NOMO-1 (cell line): Measurements from ENCODE around the gene E2F3.

Experiments used
- DNase-seq, 2 experiments: peaks; one replicate each; lab custom pipeline; 2025; ENCODE audit not compliant: unreplicated experiment in 2 of 2; lab: John Stamatoyannopoulos, UW

The E2F3 gene

GRCh38 chr6:20426177-20427082, 24.8 kb downstream of the E2F3 start:
- DNase-seq, result peak in 1 of 2 experiments; percentile 2

- peak; percentile 42 to 81 for DNase-seq
Measured at GRCh38 chr6:20427856-20428255, 26.2 kb downstream of the E2F3 start.

- DNase-seq, result no peak
Measured at GRCh38 chr6:20432692-20433091, 31.0 kb downstream of the E2F3 start.

- DNase-seq, result no peak
Measured at GRCh38 chr6:20433321-20433720, 31.6 kb downstream of the E2F3 start.

DNA sequence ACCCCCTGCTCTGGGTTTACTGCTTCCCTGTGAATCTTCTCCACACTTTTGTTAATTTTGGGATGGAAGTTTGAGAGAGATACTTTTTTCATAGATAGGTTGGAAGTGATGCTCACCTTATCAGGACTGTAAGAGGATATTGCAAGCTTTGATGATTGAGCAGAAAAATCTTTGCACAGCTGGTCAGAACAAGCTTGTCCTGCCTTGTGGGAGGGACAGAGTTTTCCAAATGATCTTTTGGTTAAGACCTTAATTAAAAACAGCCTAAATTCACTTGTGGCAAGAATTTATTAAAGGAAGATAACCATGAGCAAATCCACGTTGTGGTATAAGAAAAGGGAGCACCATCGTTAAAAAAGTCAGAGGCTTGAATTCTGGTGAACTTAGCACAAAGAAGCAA, 32.2 kb downstream of the E2F3 start:
- no peak for DNase-seq

DNA sequence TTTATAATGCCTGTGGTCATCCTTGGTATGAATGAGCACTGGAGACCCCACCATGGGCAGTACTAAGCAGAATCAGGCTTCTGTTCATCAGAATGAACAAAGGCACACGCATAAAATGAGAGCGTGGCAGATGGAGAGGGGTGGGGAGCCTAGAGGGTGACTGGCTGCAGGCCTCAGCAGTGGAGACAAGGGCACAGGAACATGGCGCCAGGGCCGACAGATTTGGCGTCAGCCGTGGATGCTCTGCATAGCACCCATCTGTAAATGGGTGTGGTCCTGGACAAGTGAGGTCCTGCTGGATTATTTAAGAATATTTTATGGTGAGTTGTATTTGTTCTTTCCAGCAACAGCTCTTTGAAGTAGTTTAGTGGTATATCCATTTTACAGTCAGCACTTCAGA, 33.1 kb downstream of the E2F3 start:
- DNase-seq, result no peak

DNA sequence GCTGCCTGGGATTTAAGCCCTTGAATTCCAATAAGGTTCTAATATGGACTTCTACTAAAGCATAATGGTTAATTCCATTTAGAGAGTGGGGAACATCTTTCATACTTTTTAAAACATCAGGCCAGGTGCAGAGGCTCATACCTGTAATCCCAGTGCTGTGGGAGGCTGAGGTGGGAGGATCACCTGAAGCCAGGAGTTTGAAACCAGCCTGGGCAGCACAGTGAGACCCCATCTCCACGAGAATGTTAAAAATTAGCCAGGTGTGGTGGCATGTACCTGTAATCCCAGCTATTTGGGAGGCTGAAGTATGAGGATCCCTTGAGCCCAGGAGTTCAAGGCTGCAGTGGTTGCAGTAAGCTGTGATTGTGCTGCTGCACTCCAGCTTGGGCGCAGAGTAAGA, 35.0 kb downstream of the E2F3 start:
- DNase-seq, result no peak

- DNase-seq, result no peak
Measured at GRCh38 chr6:20437639-20438038, 36.0 kb downstream of the E2F3 start.

GRCh38 chr6:20438462-20439070, 36.9 kb downstream of the E2F3 start:
- DNase-seq, result no peak

GRCh38 chr6:20439558-20439957, 37.9 kb downstream of the E2F3 start:
- no peak for DNase-seq

GRCh38 chr6:20440296-20440695, 38.6 kb downstream of the E2F3 start:
- no peak for DNase-seq

GRCh38 chr6:20441236-20441635, 39.6 kb downstream of the E2F3 start:
- no peak for DNase-seq

DNA sequence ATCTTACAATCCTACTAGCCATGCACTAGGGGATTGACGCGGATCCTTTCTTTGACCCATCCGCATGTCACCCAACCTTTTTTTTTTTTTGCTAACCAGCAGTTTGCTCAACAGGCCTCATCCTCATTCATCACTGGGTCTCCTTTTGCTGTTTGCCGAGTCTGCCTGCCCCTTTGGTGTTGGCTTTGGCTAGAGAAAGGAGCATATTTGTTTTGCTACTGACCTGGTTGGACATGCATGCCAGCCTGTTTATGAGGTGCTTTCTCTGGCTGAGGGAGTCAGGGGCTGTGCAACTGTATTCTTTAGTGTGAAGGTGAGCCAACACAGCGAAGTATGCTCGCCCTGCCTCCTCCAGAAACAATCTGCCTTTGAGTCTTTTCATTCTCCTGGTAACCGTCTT, 40.2 kb downstream of the E2F3 start:
- no peak for DNase-seq

- DNase-seq, result no peak
Measured at GRCh38 chr6:20444786-20445271, 43.1 kb downstream of the E2F3 start.

DNA sequence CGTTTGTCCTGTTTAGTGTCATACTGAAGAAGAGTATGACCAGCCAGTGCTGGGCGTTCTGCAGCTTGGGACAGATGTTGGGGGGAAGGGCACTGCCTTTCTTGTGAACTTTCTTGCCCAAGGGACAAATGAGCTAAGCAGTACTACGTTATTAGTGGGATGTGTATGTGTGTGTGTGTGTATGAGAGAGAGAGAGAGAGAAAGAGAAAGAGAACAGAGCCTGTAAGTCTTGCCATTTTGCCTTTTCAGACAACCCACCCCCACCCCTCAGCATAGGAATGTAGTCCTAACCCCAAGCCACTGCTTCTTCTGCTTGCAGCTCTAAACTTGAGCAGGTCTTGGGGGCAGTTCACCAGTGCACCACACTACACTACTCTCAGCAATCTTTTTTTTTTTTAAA, 45.5 kb downstream of the E2F3 start:
- no peak for DNase-seq

GRCh38 chr6:20447581-20448132, 46.0 kb downstream of the E2F3 start:
- no peak for DNase-seq

DNA sequence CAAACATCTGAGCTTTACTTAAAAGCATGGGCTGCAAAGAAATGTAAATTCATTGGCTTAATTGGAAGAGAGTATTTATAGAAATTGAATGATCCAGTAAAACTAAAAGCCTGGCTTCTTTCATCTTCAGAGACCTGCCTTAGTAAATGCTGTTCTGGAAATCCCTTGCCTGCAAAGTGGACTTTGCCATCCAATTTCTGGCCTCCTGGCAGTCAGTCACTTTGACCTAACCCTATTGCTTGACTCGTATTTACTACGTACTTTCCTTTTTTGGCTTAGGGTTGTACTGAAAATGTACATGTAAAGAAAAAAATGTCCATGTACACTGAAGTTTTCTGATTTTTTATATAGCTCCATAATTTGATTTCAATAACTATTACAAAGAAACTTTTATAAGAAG, 47.1 kb downstream of the E2F3 start:
- no peak for DNase-seq

GRCh38 chr6:20454204-20454824, 52.6 kb downstream of the E2F3 start:
- DNase-seq, result no peak

GRCh38 chr6:20455251-20455940, 53.7 kb downstream of the E2F3 start:
- DNase-seq, result no peak

- no peak for DNase-seq
Measured at GRCh38 chr6:20458027-20458894, 56.6 kb downstream of the E2F3 start.
